Spleen (tissue), 11 donors: ENCODE results near the gene XYLT1. TPM values are rescaled to one million over a fixed set of nuclear protein-coding genes. Genes with fewer than 3 reads are reported as not detected.

ENCODE experiments used
- DNase-seq: peaks from one replicate; pipeline ENCODE4 v3.0.0-alpha.2; 2020
- H3K27ac ChIP-seq, 8 donors: fragments of 200-600 bp; sonication (generic) in 7 of 8; 1 replicate in 4 of 8; 2 replicates in 4 of 8; pipeline versions ENCODE4 v1.5.0 to v1.8.0; 2016 to 2021; ENCODE audit warnings: inconsistent platforms in 4 of 8, mild to moderate bottlenecking in 4 of 8, moderate library complexity in 1 of 8
- H3K27me3 ChIP-seq, 7 donors: fragments of 200-600 bp; sonication (generic) in 6 of 7; replicated peaks in 1 of 7; 1 replicate in 4 of 7; 2 replicates in 3 of 7; pipeline versions ENCODE4 v1.5.0 to v1.8.0; 2016 to 2021; ENCODE audit warnings: inconsistent platforms in 3 of 7, mild to moderate bottlenecking in 1 of 7
- H3K36me3 ChIP-seq, 6 donors: fragments of 200-600 bp; sonication (generic) in 5 of 6; 1 replicate in 4 of 6; 2 replicates in 2 of 6; pipeline versions ENCODE4 v1.5.0 to v1.8.0; 2016 to 2021; ENCODE audit warnings: inconsistent platforms in 2 of 6
- H3K4me1 ChIP-seq, 6 donors: fragments of 200-600 bp; sonication (generic) in 5 of 6; 1 replicate in 3 of 6; 2 replicates in 3 of 6; pipeline versions ENCODE4 v1.5.0 to v1.8.0; 2016 to 2021; ENCODE audit warnings: inconsistent platforms in 3 of 6
- H3K4me3 ChIP-seq, 8 donors: fragments of 200-600 bp; sonication (generic) in 7 of 8; 1 replicate in 4 of 8; 2 replicates in 4 of 8; pipeline versions ENCODE4 v1.5.0 to v1.8.0; 2016 to 2021; ENCODE audit warnings: inconsistent platforms in 4 of 8, mild to moderate bottlenecking in 4 of 8, moderate library complexity in 2 of 8
- H3K9me3 ChIP-seq, 8 donors: fragments of 200-600 bp; sonication (generic) in 7 of 8; 1 replicate in 4 of 8; 2 replicates in 4 of 8; pipeline versions ENCODE4 v1.5.0 to v1.8.0; 2016 to 2021; ENCODE audit warnings: inconsistent platforms in 4 of 8
- CTCF ChIP-seq, 11 experiments: fragments of 200-600 bp in 7 of 11; fragments of 450-650 bp in 4 of 11; sonication (generic) in 4 of 11; IDR thresholded peaks in 8 of 11; conservative IDR thresholded peaks in 3 of 11; 1 replicate in 7 of 11; 2 replicates in 4 of 11; pipeline versions ENCODE4 v1.4.0 to v1.8.0; 2016 to 2021; ENCODE audit warnings: antibody characterized with exemption in 11 of 11, inconsistent platforms in 4 of 11, mild to moderate bottlenecking in 1 of 11
- POLR2A ChIP-seq, 3 donors: fragments of 450-650 bp; IDR thresholded peaks; one replicate each; pipeline ENCODE4 v1.5.1; 2017; ENCODE audit warnings: antibody characterized with exemption in 3 of 3, mild to moderate bottlenecking in 1 of 3
- POLR2AphosphoS5 ChIP-seq, 3 donors: sonication (generic); formaldehyde crosslinking; IDR thresholded peaks; one replicate each; pipeline ENCODE4 v1.5.1; 2017; ENCODE audit warnings: antibody characterized with exemption in 3 of 3
- WGBS, 5 donors: extraction: QIAGEN DNeasy Blood & Tissue Kit in 3 of 5; methylation state at CpG; one replicate each; pipeline versions ENCODE4 v1.1.5 to v1.1.7; 2013 to 2018; 5-methylcytosine and 5-hydroxymethylcytosine counted together
- intact Hi-C: fragments of 100-400 bp; cut with DNase I; formaldehyde crosslinking; loops from one replicate; pipeline ENCODE4 v1.15.0; 2023; ENCODE audit warnings: low total_unique reads
- polyA plus RNA-seq, 3 donors: library from polyadenylated mRNA; stranded (reverse); fragments of 200-250 nt; gene quantifications; one replicate each; pipeline ENCODE4 v1.2.1, GENCODE V29; 2013
- total RNA-seq, 7 donors: library from RNA; depleted of rRNA in 3 of 7; stranded (reverse); fragments of >200 nt in 3 of 7; fragmentation: NEBNext Ultra II Directional in 4 of 7; extraction: Animal tissue kit (Norgen Biotek cat#: 25700) in 4 of 7; gene quantifications; one replicate each; pipeline versions ENCODE4 v1.1.0 to v1.2.1, GENCODE V29; 2016 to 2021
- donor health status: healthy with polysubstance abuse.
- donor health status: DM: no; HTN: no; CAD: no; lungs with moderate emphysema.
- donor health status: DM: no; HTN: no; CAD: no.
- donor health status: Bipolar disorder and iron deficiency.
- donor health status: healthy.
- donor health status: DM: no; HTN: no; CAD: no.
- donor health status: DM: yes; HTN: yes; CAD: no.

Gene XYLT1
- total and polyA plus RNA-seq, 10 donors, result 2.1 to 40.7 (median 23.5) TPM

DNA sequence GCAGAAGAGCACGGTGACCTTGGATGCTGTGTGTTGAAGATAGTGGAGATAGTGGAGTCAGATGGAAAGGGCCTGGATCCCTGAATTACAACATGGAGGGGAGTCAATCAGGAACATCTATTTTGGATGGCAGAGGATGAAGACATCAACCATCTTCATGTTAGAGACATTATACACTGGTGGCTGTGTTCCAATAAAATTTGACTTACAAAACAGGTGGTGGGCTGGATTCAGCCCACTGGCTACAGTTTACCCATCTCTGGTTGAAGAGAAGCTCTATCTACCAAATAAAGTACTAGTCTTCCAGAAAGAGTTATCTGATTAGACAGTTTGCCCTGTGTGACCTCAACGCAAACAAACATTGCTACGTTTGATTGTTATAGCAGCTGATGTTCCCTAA is 247.2 kb downstream of the XYLT1 start:
- Histone ChIP-seq H3K9me3 (no peaks in the 10 kb centered on the region), H3K27ac (no peak overlapping the region), H3K27me3 (no peaks in the 10 kb centered on the region), H3K4me1 (peaks cover 0 to 35% (median 16%) of the 10 kb centered on the region in 6 donors), H3K36me3 (peaks cover 0 to 8% (median 0%) of the 10 kb centered on the region in 6 donors), H3K4me3 (no peak overlapping the region)
- TF ChIP-seq POLR2AphosphoS5 (IDR thresholded peaks at IDR 0.05) (no peak), CTCF (IDR thresholded peaks at IDR 0.05 in 8 of 11, conservative IDR thresholded peaks at IDR 0.05 in 3 of 11) (no peak), POLR2A (IDR thresholded peaks at IDR 0.05) (no peak)
- no peak for DNase-seq
- 73 to 91% (median 78%) methylated on average over 3 of the region's 3 CpGs for WGBS, 5 donors
- intact Hi-C loops, result no loop called here

- intact Hi-C loops, result no loop called here
- Histone ChIP-seq H3K36me3 (peaks cover 0 to 1% (median 0%) of the 10 kb centered on the region in 6 donors), H3K9me3 (no peaks in the 10 kb centered on the region), H3K4me3 (no peak overlapping the region), H3K27me3 (no peaks in the 10 kb centered on the region), H3K4me1 (peaks cover 0 to 35% (median 16%) of the 10 kb centered on the region in 6 donors), H3K27ac (no peak overlapping the region)
- WGBS, 5 donors, result 32 to 48% (median 42%) methylated on average over 12 of the region's 12 CpGs
- no peak for TF ChIP-seq POLR2AphosphoS5 (IDR thresholded peaks at IDR 0.05)
- TF ChIP-seq CTCF (IDR thresholded peaks at IDR 0.05 in 8 of 11, conservative IDR thresholded peaks at IDR 0.05 in 3 of 11), result no peak
- TF ChIP-seq POLR2A (IDR thresholded peaks at IDR 0.05), result no peak
- DNase-seq, result no peak
Observed at GRCh38 chr16:17222871-17223401, 247.8 kb downstream of the XYLT1 start.

- intact Hi-C loops, result no loop called here
- 59 to 83% (median 75%) methylated on average over 2 of the region's 2 CpGs for WGBS, 5 donors
- Histone ChIP-seq H3K9me3 (no peaks in the 10 kb centered on the region), H3K4me3 (no peak overlapping the region), H3K4me1 (peaks cover 0 to 25% (median 13%) of the 10 kb centered on the region in 6 donors), H3K27ac (no peak overlapping the region), H3K36me3 (peaks cover 0 to 3% (median 0%) of the 10 kb centered on the region in 6 donors), H3K27me3 (no peaks in the 10 kb centered on the region)
- TF ChIP-seq POLR2A (IDR thresholded peaks at IDR 0.05), result no peak
- no peak for TF ChIP-seq POLR2AphosphoS5 (IDR thresholded peaks at IDR 0.05)
- no peak for TF ChIP-seq CTCF (IDR thresholded peaks at IDR 0.05 in 8 of 11, conservative IDR thresholded peaks at IDR 0.05 in 3 of 11)
- DNase-seq, result no peak
Observed at GRCh38 chr16:17219991-17220390, 250.8 kb downstream of the XYLT1 start.

DNA sequence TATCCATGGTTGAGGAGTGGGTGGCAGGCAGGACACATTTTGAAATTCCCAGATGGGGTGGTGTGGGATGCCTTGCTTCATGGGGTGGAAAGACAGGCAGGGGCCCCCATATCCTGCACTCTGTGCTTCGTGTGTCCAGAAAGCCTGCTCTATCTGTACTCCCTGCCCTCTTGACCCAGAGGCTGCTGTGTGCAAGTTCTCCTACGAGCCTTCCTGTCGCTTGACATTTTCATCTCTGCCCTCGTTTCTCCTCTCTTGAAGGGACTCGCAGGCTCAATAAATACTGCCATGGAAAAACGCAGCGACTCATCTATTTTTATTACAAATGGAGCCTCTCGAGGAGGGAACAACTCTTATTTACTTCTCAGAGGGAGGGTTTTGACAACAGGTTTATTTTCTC is 254.8 kb downstream of the XYLT1 start:
- Histone ChIP-seq H3K9me3 (peaks cover 0 to 12% (median 8%) of the 10 kb centered on the region in 8 donors), H3K27ac (no peak overlapping the region), H3K36me3 (peaks cover 0 to 17% (median 3%) of the 10 kb centered on the region in 6 donors), H3K4me1 (peaks cover 0 to 6% (median 0%) of the 10 kb centered on the region in 6 donors), H3K4me3 (no peak overlapping the region), H3K27me3 (no peaks in the 10 kb centered on the region)
- WGBS, 5 donors, result 71 to 78% (median 76%) methylated on average over 8 of the region's 8 CpGs
- no peak for DNase-seq
- intact Hi-C loops, result no loop called here
- TF ChIP-seq POLR2AphosphoS5 (IDR thresholded peaks at IDR 0.05), result no peak
- TF ChIP-seq POLR2A (IDR thresholded peaks at IDR 0.05), result no peak
- no peak for TF ChIP-seq CTCF (IDR thresholded peaks at IDR 0.05 in 8 of 11, conservative IDR thresholded peaks at IDR 0.05 in 3 of 11)
